Transverse colon (tissue), 4 donors: ENCODE measurements around the gene NOL11. TPM values are rescaled to one million over a fixed set of nuclear protein-coding genes. Genes with fewer than 3 reads are reported as not detected.

Source experiments
- DNase-seq: peaks from one replicate; pipeline ENCODE4 v3.0.0-alpha.2; 2019
- H3K27ac ChIP-seq, 4 donors: fragments of 200-600 bp; sonication (generic); 2 replicates each; pipeline ENCODE4 v1.5.1; 2016 to 2018; ENCODE audit warnings: inconsistent platforms in 4 of 4
- H3K27me3 ChIP-seq: fragments of 200-600 bp; sonication (generic); 2 replicates; pipeline ENCODE4 v1.5.1; 2017; ENCODE audit warnings: inconsistent platforms
- H3K36me3 ChIP-seq, 4 donors: fragments of 200-600 bp; sonication (generic); 2 replicates each; pipeline ENCODE4 v1.5.1; 2017 to 2019; ENCODE audit warnings: inconsistent platforms in 4 of 4
- H3K4me1 ChIP-seq, 4 donors: fragments of 200-600 bp; sonication (generic); 2 replicates each; pipeline ENCODE4 v1.5.1; 2017 to 2020; ENCODE audit warnings: inconsistent platforms in 4 of 4
- H3K4me3 ChIP-seq, 4 donors: fragments of 200-600 bp; sonication (generic); 1 replicate in 1 of 4; 2 replicates in 3 of 4; pipeline versions ENCODE4 v1.5.1 to v1.6.1; 2017 to 2019; ENCODE audit warnings: inconsistent platforms in 4 of 4
- H3K9me3 ChIP-seq, 2 donors: fragments of 200-600 bp; sonication (generic); 2 replicates each; pipeline ENCODE4 v1.5.1; 2017 to 2019; ENCODE audit warnings: inconsistent platforms in 2 of 2
- CTCF ChIP-seq, 5 experiments: fragments of 200-600 bp in 3 of 5; fragments of 450-650 bp in 2 of 5; sonication (generic) in 3 of 5; IDR thresholded peaks; 1 replicate in 2 of 5; 2 replicates in 3 of 5; pipeline ENCODE4 v1.5.1; 2016 to 2017; ENCODE audit warnings: antibody characterized with exemption in 5 of 5, inconsistent platforms in 3 of 5, mild to moderate bottlenecking in 2 of 5, moderate library complexity in 1 of 5
- EP300 ChIP-seq: sonication (generic); formaldehyde crosslinking; IDR thresholded peaks from one replicate; pipeline ENCODE4 v1.6.1; 2017; ENCODE audit warnings: antibody characterized with exemption, low read depth
- POLR2A ChIP-seq: fragments of 450-650 bp; IDR thresholded peaks from one replicate; pipeline ENCODE4 v1.6.1; 2016; ENCODE audit warnings: antibody characterized with exemption, mild to moderate bottlenecking, moderate library complexity
- POLR2AphosphoS5 ChIP-seq, 3 donors: sonication (generic); formaldehyde crosslinking; IDR thresholded peaks; one replicate each; pipeline ENCODE4 v1.6.1; 2016; ENCODE audit warnings: antibody characterized with exemption in 3 of 3
- WGBS, 2 donors: methylation state at CpG; one replicate each; pipeline ENCODE4 v1.1.5; 2018; ENCODE audit warnings: low coverage in 1 of 2; 5-methylcytosine and 5-hydroxymethylcytosine counted together
- in situ Hi-C, 4 donors: fragments of 200-750 bp; cut with MboI; loops; one replicate each; pipeline versions ENCODE4 v1.15.0 to v1.15.1; 2017; ENCODE audit warnings: low sequenced_read_pairs in 3 of 4, low pct_ligation_motif_present in 1 of 4, low pct_unique_long_range_greater_than_20kb in 1 of 4
- intact Hi-C: fragments of 100-400 bp; cut with DNase I; formaldehyde crosslinking; loops from one replicate; pipeline ENCODE4 v1.15.1; 2023; ENCODE audit warnings: low total_unique reads
- total RNA-seq, 4 donors: library from RNA; depleted of rRNA; stranded (reverse); fragments of >200 nt; gene quantifications; one replicate each; pipeline ENCODE4 v1.1.0, GENCODE V29; 2016

NOL11 gene
- total RNA-seq, 4 donors from 2014 or later = 7.1 to 44.0 (median 27.1) TPM

GRCh38 chr17:67730731-67731130 lies 13.0 kb downstream of the NOL11 start:
- Histone ChIP-seq H3K4me1 (no peaks in the 10 kb centered on the region), H3K4me3 (no peak overlapping the region), H3K36me3 (peaks cover 0 to 65% (median 29%) of the 10 kb centered on the region in 4 donors), H3K9me3 (no peaks in the 10 kb centered on the region), H3K27ac (no peak overlapping the region), H3K27me3 (no peaks in the 10 kb centered on the region)
- DNase-seq = no peak
- intact Hi-C loops = no loop called here
- WGBS, 2 donors = 75 to 95% methylated on average over 6 to 7 of the region's 7 CpGs
- TF ChIP-seq CTCF (IDR thresholded peaks at IDR 0.05) (no peak), POLR2A (no peak), POLR2AphosphoS5 (IDR thresholded peaks at IDR 0.05) (no peak), EP300 (no peak)
- in situ Hi-C loops = no loop called here

- intact Hi-C loops = no loop called here
- Histone ChIP-seq H3K36me3 (peaks cover 0 to 76% (median 35%) of the 10 kb centered on the region in 4 donors), H3K27ac (no peak overlapping the region)
Observed at GRCh38 chr17:67733449-67733848, 15.7 kb downstream of the NOL11 start.

GRCh38 chr17:67737145-67737544 lies 19.4 kb downstream of the NOL11 start:
- H3K27ac ChIP-seq = no peak overlapping the region
- no peak overlapping the region for H3K4me3 ChIP-seq
- H3K36me3 ChIP-seq = peaks cover 0 to 79% (median 39%) of the 10 kb centered on the region in 4 donors
- no peaks in the 10 kb centered on the region for H3K27me3 ChIP-seq
- WGBS, 2 donors = 92% methylated on average over 6 to 8 of the region's 8 CpGs
- no peak for DNase-seq
- H3K4me1 ChIP-seq = no peaks in the 10 kb centered on the region
- in situ Hi-C loops = no loop called here
- TF ChIP-seq POLR2AphosphoS5 (IDR thresholded peaks at IDR 0.05) = no peak
- no peak for TF ChIP-seq POLR2A
- TF ChIP-seq EP300 = no peak
- no peak for TF ChIP-seq CTCF (IDR thresholded peaks at IDR 0.05)
- intact Hi-C loops = no loop called here
- no peaks in the 10 kb centered on the region for H3K9me3 ChIP-seq

More at GRCh38 chr17:67733449-67733848, 15.7 kb downstream of the NOL11 start:
- WGBS, 2 donors = 81 to 100% methylated on average over 2 of the region's 2 CpGs
- no peaks in the 10 kb centered on the region for H3K9me3 ChIP-seq
- no peak for DNase-seq
- H3K4me1 ChIP-seq = no peaks in the 10 kb centered on the region
- no peak overlapping the region for H3K4me3 ChIP-seq
- TF ChIP-seq POLR2AphosphoS5 (IDR thresholded peaks at IDR 0.05) (no peak), POLR2A (no peak), EP300 (no peak), CTCF (IDR thresholded peaks at IDR 0.05) (no peak)
- no peaks in the 10 kb centered on the region for H3K27me3 ChIP-seq
- in situ Hi-C loops = no loop called here

GRCh38 chr17:67742025-67742424 lies 24.3 kb downstream of the NOL11 start:
- Histone ChIP-seq H3K4me1 (peaks cover 0 to 14% (median 9%) of the 10 kb centered on the region in 4 donors), H3K36me3 (peaks cover 0 to 66% (median 30%) of the 10 kb centered on the region in 4 donors), H3K27me3 (no peaks in the 10 kb centered on the region), H3K9me3 (no peaks in the 10 kb centered on the region), H3K4me3 (no peak overlapping the region), H3K27ac (no peak overlapping the region)
- DNase-seq = no peak
- in situ Hi-C loops (no loop called here), intact Hi-C loops (no loop called here)
- TF ChIP-seq POLR2A (no peak), POLR2AphosphoS5 (IDR thresholded peaks at IDR 0.05) (no peak), CTCF (IDR thresholded peaks at IDR 0.05) (no peak), EP300 (no peak)
- WGBS, 2 donors = 83 to 84% methylated on average over 2 of the region's 2 CpGs
